Prostate gland (tissue), 2 donors: ENCODE data around the gene NUTF2. TPM values are rescaled to one million over a fixed set of nuclear protein-coding genes. Genes with fewer than 3 reads are reported as not detected.

Experiments used
- DNase-seq: peaks from one replicate; pipeline ENCODE4 v3.0.0-alpha.2; 2019; ENCODE audit warnings: low spot score
- H3K27ac ChIP-seq, 2 donors: fragments of 200-600 bp; sonication (generic); 2 replicates each; pipeline ENCODE4 v1.5.1; 2017 to 2019
- H3K27me3 ChIP-seq: fragments of 200-600 bp; sonication (generic); replicated peaks from 2 replicates; pipeline ENCODE4 v1.5.1; 2019; ENCODE audit not compliant: insufficient read depth
- H3K36me3 ChIP-seq, 2 donors: fragments of 200-600 bp; sonication (generic); 1 replicate in 1 of 2; 2 replicates in 1 of 2; pipeline versions ENCODE4 v1.5.1 to v1.8.1; 2017 to 2019
- H3K4me1 ChIP-seq: fragments of 200-600 bp; sonication (generic); replicated peaks from 2 replicates; pipeline ENCODE4 v1.5.1; 2019
- H3K4me3 ChIP-seq, 2 donors: fragments of 200-600 bp; sonication (generic); 2 replicates each; pipeline ENCODE4 v1.5.1; 2017 to 2019
- H3K9me3 ChIP-seq: fragments of 200-600 bp; sonication (generic); 2 replicates; pipeline ENCODE4 v1.5.1; 2017
- POLR2A ChIP-seq: fragments of 450-650 bp; IDR thresholded peaks from one replicate; pipeline ENCODE4 v1.6.1; 2016; ENCODE audit warnings: antibody characterized with exemption, mild to moderate bottlenecking
- POLR2AphosphoS5 ChIP-seq: sonication (generic); formaldehyde crosslinking; IDR thresholded peaks from one replicate; pipeline ENCODE4 v1.6.1; 2017; ENCODE audit warnings: antibody characterized with exemption
- WGBS: methylation state at CpG from one replicate; pipeline ENCODE4 v1.1.5; 2018; 5-methylcytosine and 5-hydroxymethylcytosine counted together
- intact Hi-C: fragments of 100-400 bp; cut with DNase I; formaldehyde crosslinking; loops from one replicate; pipeline ENCODE4 v1.14.2; 2022
- total RNA-seq, 2 donors: library from RNA; depleted of rRNA; stranded (reverse); fragments of >200 nt; gene quantifications; one replicate each; pipeline ENCODE4 v1.1.0, GENCODE V29; 2016
- TF ChIP-seq, protein P1 (sequence below), 4 experiments: fragments of 200-600 bp in 2 of 4; fragments of 450-650 bp in 2 of 4; sonication (generic) in 2 of 4; IDR thresholded peaks; 1 replicate in 3 of 4; 2 replicates in 1 of 4; pipeline ENCODE4 v1.5.1; 2016 to 2019; ENCODE audit warnings: antibody characterized with exemption in 4 of 4, mild to moderate bottlenecking in 2 of 4, moderate library complexity in 2 of 4

NUTF2 gene
- total RNA-seq, 2 donors from 2014 or later, result 61.5 to 234 TPM

DNA sequence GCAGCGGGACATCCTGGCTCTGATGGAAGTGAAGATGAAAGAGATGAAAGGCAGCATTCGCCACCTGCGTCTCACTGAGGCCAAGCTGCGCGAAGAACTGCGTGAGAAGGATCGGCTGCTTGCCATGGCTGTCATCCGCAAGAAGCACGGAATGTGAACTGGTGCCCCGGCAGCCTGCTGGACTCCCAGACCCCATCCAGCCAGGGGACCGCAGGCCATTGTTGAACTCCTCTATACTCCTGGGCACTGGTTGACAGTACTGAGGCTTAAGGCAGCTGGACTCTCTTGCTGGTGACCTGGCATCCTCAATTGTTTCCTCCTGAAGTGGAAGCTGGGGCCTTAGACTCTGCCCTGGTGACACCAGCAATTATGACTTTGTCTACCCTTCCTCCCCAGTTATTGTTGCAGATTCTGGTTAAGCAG is 3.4 kb upstream of the NUTF2 start:
- 5% methylated on average over 11 of the region's 11 CpGs for WGBS
- intact Hi-C loops, result loop anchor here (5.0 kb wide), 1 partner anchor 181 kb away; the partner anchor contains the start of genes ACD and PARD6A
- Histone ChIP-seq H3K27me3 (no peaks in the 10 kb centered on the region), H3K4me3 (peak overlapping the region; percentile 86 to 91), H3K4me1 (peaks cover 15% of the 10 kb centered on the region), H3K9me3 (no peaks in the 10 kb centered on the region), H3K36me3 (no peaks in the 10 kb centered on the region), H3K27ac (peak overlapping the region; percentile 100)
- no peak for DNase-seq
- no peak for TF ChIP-seq POLR2A
- TF ChIP-seq, protein P1, sequence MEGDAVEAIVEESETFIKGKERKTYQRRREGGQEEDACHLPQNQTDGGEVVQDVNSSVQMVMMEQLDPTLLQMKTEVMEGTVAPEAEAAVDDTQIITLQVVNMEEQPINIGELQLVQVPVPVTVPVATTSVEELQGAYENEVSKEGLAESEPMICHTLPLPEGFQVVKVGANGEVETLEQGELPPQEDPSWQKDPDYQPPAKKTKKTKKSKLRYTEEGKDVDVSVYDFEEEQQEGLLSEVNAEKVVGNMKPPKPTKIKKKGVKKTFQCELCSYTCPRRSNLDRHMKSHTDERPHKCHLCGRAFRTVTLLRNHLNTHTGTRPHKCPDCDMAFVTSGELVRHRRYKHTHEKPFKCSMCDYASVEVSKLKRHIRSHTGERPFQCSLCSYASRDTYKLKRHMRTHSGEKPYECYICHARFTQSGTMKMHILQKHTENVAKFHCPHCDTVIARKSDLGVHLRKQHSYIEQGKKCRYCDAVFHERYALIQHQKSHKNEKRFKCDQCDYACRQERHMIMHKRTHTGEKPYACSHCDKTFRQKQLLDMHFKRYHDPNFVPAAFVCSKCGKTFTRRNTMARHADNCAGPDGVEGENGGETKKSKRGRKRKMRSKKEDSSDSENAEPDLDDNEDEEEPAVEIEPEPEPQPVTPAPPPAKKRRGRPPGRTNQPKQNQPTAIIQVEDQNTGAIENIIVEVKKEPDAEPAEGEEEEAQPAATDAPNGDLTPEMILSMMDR (IDR thresholded peaks at IDR 0.05), result no peak
- no peak for TF ChIP-seq POLR2AphosphoS5

DNA sequence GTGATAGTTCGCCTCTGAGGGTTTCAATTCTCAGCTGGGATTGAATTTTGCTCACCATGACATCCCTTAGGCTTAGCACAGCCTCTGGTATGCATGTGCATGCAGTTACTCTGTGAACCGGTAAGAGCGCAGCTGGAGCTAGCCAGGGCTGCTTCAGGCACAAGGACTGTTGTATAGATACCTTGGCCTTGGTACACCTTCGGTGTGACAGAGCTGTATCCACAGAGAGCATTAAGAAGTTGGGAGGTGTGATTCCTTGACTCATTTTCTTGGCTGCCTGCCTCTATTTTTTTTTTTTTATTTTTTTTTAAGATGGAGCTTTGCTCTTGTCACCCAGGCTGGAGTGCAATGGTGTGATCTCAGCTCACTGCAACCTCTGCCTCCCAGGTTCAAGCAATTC is 2.2 kb upstream of the NUTF2 start:
- WGBS, result 62% methylated on average over 4 of the region's 4 CpGs
- H3K4me1 ChIP-seq, result peaks cover 15% of the 10 kb centered on the region
- H3K27me3 ChIP-seq, result no peaks in the 10 kb centered on the region
- no peak for TF ChIP-seq POLR2A
- no peaks in the 10 kb centered on the region for H3K36me3 ChIP-seq
- no peaks in the 10 kb centered on the region for H3K9me3 ChIP-seq
- no peak for DNase-seq
- intact Hi-C loops, result loop anchor here (5.0 kb wide), 1 partner anchor 182 kb away; the partner anchor contains the start of genes ACD and PARD6A
- no peak overlapping the region for H3K27ac ChIP-seq
- no peak overlapping the region for H3K4me3 ChIP-seq

DNA sequence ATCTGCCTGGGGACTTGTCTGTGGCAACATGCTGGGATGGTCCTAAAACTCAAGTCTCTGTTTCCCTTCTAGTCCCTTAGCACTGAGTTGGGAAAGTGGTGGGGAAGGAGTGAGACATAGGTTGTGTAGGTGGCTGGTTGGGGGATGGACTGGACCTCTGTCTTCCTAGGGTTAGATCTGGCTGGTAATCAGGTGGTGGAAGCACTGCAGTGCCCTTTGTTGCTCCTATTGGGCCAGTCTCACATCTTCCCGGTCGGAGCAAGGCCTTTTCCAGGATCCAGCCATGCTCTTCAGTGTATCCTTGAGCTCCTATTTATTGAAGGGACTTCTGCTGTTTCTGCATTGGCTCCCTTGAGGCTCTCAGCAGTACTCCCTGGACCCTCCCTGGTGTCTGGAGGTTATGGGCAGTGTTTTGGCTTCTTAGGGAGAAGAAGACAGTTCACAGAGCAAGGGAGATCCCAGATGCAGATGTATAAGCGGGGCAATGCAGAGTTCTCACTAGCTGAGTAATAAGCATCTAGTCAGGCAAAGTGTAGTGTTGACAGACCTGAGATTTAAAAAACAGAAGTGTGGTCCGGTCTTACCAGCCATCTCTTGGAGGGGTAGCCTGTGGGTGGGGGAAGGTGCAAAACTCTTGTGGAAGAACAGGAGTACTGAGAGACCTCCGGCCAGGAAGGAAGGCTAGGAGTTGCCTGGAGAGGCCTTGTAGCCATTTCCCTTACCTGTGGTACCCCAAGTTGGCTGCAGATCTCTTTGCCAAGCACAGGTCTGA is 1.3 kb upstream of the NUTF2 start:
- H3K36me3 ChIP-seq, result no peaks in the 10 kb centered on the region
- WGBS, result 61% methylated on average over 5 of the region's 5 CpGs
- H3K4me1 ChIP-seq, result peaks cover 15% of the 10 kb centered on the region
- H3K9me3 ChIP-seq, result no peaks in the 10 kb centered on the region
- peak overlapping the region; percentile 96 to 97 for H3K27ac ChIP-seq
- H3K27me3 ChIP-seq, result no peaks in the 10 kb centered on the region
- DNase-seq, result no peak
- peak overlapping the region in 1 of 2 donors; percentile 91 for H3K4me3 ChIP-seq
- TF ChIP-seq POLR2AphosphoS5 (no peak), POLR2A (no peak)
- TF ChIP-seq, protein P1 (IDR thresholded peaks at IDR 0.05), result no peak
- intact Hi-C loops, result loop anchor here (2.0 kb wide), 1 partner anchor 25 kb away; no protein-coding TSS in a partner anchor

DNA sequence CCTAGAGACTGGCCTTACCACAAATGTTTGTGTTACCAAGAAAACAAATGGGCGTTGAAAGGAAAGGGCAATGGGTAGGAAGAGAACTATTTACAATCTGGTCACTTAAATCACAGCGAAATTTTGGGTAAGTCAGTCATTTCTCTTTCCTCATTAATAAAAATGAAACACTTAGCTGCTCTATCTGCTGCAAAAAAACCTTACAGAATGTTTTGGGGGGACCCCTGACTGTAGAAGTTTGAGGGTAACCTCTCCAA is 742 bp upstream of the NUTF2 start:
- no peak for DNase-seq
- no peaks in the 10 kb centered on the region for H3K36me3 ChIP-seq
- no peak for TF ChIP-seq POLR2A
- no peak for TF ChIP-seq POLR2AphosphoS5
- TF ChIP-seq, protein P1 (IDR thresholded peaks at IDR 0.05), result no peak
- 8% methylated on average over 2 of the region's 2 CpGs for WGBS
- H3K4me3 ChIP-seq, result peak overlapping the region; percentile 78 to 91
- no peaks in the 10 kb centered on the region for H3K27me3 ChIP-seq
- H3K4me1 ChIP-seq, result peaks cover 15% of the 10 kb centered on the region
- H3K27ac ChIP-seq, result peak overlapping the region; percentile 96 to 97
- intact Hi-C loops, result loop anchor here (2.0 kb wide), 1 partner anchor 25 kb away; no protein-coding TSS in a partner anchor
- no peaks in the 10 kb centered on the region for H3K9me3 ChIP-seq

DNA sequence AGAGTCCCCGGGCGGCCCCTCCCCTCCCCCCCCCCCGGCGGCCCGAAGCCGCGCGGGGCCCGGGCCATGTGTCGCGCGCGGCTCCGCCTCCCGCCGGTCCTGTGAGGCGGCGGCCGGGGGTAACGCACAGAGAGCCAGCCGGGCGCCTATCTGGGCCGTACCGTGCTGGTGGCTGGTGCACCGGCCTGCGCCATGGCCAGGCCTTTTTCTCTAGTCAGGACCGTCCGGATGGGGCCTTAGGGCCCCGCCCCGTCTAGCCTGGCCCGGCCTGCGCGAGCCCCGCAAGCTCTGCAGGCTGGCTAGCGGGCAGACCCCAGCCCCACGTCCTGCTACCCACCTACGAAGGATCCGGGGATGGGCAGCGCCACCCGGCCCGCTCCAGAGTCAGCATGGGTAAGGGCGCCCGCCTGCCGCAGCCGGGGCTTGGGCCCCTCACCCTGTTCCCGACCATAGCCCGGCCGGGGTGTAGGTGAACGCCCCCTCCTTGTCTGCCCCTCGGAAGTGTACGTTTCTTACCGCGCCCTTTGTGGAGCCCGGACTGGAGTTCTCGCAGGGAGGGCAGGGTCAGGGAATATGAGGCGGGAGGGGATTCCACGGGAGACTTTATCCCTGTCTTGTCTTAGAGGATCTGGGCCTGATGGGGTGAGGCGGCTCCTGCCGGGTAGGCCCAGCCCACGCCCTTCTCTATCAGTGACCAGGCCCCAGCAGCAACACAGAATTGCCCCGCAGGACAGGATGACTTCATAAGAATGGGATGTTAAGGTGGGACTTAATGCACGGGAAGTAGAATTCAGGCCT is 530 bp downstream of the NUTF2 start, which contains the start of gene CENPT:
Gene CENPT (minus strand): TSS at position 630 of the 798 bp plus-strand sequence. CDS start 13,834 bp downstream, outside the sequence.
- no peak for TF ChIP-seq POLR2AphosphoS5
- H3K9me3 ChIP-seq, result no peaks in the 10 kb centered on the region
- no peaks in the 10 kb centered on the region for H3K27me3 ChIP-seq
- no peaks in the 10 kb centered on the region for H3K36me3 ChIP-seq
- peak within 1 kb of the TSS; percentile 96 to 97 for H3K27ac ChIP-seq
- H3K4me3 ChIP-seq, result peak within 1 kb of the TSS; percentile 78 to 91
- peaks cover 15% of the 10 kb centered on the region for H3K4me1 ChIP-seq
- under 1% methylated on average over 48 of the region's 62 CpGs for WGBS
- peak; percentile 51 for DNase-seq
- intact Hi-C loops, result loop anchor here (2.0 kb wide), 1 partner anchor 24 kb away; no protein-coding TSS in a partner anchor
